Right forelimb (tissue), 1 donor: Measurements from ENCODE around the gene IGF1R.

Source experiments
- DNase-seq: peaks from one replicate; pipeline ENCODE4 v3.0.0-alpha.2; 2018

The IGF1R gene

DNA sequence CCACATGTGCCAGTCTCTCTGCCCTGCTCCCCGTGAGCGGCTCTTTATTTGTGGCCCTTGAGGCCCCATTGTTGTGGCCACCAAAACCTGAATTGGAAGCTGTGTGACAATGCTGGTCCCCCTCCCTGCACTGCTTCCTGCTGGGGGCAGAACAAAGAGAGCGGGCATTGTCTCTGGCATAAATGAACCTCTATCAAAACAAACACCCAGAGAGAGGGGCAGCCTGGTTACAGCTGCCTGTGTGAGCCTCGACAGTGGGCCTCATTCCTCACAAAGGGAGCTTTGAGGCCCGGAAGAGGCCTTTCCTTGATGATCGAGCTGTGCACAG is 152.9 kb downstream of the IGF1R start:
- DNase-seq = no peak

DNA sequence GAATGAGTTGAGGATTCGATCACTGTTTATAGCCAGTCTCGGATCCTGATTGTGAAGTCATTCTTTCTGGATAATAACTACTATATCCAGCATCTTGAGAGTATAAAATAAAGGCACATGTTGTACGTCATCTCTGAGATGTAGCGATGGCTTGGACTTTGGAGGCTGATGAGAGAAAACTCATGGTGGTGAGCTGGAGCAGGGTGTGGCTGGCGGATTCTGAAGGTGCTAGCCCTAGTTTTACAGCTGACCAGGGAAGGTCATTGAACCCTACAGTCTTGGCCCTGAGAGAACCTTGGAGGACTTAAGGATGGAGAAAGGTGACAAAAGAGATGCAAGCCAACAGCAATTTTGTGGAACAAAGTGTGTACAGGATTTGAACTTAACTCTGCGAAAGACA is 153.8 kb downstream of the IGF1R start:
- DNase-seq = no peak

DNA sequence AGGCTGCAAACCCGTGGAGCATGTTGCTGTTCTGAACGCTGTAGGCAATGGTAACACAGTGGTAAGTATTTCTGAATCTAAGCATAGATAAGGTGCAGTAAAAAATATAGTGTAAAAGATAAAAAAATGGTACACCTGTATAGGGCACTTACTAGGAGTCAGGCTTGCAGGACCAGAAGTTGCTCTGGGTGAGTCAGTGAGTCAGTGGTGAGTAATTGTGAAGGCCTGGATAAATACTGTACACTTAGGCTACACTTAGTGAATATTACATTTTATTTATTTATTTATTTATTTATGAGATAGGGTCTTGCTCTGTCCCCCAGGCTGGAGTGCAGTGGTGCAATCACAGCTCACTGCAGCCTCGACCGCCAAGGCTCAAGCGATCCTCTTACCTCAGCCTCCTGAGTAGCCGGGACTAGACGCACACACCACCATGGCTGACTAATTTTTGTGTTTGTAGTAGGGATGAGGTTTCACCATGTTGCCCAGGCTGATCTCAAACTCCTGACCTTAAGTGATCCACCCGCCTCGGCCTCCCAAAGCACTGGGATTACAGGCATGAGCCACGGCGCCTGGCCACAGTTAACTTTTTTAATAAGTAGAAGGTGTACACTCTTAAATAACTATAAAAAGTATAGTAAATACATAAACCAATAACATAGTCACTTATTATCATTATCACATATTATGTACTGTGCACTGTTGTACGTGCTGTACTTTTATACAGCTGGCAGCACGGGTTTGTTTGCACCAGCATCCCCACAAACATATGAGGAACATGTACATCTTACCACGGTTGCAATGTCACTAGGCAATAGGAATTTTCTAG is 155.1 kb downstream of the IGF1R start:
- DNase-seq = no peak

DNA sequence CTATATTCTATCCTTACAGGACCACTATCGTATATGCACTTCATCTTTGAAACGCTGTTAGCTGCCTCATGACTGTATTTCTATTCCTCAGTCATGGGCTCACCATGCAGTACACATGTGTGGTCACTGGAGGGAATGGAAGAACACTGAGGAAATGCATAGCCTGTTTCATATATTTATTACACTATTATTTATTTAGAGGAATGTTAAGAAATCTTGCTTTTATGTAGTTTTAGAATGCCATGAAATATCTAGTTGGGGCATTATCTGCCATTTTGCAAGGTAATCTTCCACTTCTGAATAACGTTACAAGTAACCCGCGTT is 155.7 kb downstream of the IGF1R start:
- no peak for DNase-seq

DNA sequence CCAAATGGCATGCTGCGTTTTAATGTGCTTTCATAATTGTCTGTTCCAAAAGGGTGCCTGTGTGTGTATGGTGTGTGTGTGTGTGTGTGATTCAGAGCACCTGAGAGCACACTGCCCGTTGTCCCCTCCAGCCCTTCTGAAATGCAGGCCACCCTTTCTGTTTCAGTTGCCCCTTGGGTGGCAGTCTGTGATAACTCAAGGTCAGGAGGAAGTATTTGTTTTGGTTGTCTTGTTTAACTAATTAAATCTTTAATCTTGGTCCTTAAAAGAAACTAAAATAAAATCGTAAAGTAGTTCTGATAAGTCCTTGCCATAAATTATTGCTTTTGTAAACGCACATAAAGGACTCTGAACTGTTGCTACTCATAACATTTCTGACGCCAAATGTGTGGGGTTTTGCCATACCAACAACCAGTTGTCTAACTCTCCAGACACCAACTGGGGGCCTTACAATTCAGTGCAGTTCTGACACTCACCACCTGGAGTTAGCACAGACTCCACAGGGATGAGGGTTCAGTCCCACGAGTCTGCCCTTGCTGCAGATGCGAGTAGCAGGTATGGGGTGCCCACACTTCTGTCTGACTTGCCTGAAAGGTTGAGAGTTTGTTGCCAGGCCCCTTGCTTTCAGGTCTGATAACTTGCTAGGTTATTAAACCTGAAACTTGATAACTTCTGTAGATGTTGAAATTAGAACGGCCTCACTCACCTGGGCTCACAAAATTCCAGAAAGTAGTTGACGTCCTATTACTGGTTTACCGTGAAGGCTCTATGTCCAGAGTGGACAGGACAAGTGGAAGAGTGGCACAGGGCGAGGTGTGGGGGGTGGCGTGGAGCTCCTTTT is 157.3 kb downstream of the IGF1R start:
- DNase-seq = no peak

DNA sequence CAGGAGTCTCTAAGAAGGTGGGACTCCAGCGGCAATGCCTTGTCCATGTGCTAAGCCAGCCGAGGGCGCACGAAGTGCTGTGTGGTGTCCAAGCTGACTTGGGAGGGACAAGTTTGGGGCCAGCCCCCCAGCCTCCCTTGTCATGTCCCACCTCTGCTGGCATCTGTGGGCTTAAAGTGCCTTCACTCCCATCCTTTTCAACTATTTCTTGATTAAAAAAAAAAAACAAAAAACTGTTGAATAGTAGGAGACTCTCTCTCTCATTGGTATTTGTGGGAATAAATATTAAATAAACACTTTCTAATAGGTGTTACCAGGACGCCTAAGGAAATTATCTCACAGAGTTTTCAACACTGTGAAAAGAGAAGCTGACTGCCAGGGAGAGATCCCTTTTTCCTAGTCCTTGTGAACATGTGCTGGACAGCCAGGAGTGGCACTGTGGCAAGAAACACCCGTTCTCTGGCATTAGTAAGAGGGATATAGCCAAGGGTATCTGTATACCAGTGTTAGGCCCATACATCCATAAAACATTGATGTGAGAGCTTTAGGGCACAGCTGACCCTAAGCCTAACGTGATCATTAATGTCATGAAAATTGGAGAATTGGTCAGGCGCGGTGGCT is 158.0 kb downstream of the IGF1R start:
- DNase-seq = no peak

DNA sequence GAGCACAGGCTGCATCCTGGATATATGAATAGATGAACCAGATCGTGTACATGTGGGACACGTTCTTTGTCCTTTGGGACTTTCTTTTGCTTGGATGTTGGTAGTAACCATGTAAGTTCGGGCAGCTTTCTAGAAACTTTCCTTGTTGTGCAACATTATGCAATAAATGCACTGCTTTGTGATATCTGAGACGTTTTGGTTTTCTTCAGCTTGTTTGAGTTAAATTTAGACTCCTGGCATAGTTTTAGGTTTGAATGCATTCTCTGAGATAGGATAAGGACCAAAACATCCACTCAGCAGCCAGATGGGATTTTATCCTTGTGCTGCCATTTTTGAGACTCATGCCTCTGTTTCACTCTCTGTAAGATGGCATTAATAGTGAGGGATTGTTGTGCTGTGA is 158.9 kb downstream of the IGF1R start:
- no peak for DNase-seq

DNA sequence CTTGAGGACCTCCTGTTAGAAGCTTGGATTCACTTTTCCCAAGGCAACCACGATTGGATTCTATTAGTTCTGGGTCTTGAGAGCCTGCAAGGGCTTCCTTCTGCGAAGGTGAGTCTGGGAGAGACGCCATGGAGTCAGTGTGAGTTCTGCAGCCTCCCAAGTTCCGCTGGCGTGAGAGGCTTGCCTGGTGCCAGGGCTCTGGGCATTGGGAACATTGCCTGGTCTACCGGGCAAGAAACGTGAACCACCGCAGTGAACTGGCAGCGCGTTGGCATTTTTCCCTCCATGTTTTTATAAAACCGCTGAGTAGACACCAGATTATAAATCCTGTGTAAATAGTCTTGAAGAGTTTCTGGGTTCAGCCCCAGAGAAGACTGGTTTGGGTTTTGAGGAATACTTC is 160.9 kb downstream of the IGF1R start:
- DNase-seq = no peak

DNA sequence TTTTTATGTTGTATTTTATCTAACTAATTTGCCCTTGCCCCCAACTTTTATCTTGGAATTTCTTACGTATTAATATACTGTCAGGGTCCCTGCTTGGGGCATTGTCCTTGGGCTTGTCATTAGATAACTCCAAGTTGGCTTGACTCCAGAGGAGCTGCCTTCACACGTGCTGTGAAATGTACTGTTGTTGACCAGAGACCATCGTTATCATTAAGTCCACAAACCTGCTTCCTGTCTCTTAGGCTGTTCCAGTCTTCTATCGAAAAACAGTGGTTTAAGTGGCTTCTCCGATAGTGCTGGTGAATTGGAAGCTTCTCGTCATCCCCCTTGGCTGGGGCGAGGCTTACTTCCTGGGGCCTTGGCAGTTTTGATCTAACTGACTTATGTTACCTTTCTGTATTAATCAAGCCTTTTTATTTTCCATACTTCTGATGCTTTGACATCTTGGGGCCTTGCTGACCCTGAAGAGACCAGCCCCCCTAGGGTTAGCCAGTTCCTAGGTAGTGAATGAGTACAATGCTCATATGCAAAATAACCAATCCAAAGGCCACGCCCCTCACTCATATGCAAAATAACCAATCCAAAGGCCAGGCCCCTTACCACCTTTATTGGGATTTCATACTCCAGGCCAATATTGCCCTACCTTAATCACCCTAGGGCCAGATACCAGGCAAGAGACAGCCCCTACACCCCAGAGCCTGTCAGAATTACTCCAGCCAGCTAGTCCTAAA is 164.5 kb downstream of the IGF1R start:
- DNase-seq = no peak

DNA sequence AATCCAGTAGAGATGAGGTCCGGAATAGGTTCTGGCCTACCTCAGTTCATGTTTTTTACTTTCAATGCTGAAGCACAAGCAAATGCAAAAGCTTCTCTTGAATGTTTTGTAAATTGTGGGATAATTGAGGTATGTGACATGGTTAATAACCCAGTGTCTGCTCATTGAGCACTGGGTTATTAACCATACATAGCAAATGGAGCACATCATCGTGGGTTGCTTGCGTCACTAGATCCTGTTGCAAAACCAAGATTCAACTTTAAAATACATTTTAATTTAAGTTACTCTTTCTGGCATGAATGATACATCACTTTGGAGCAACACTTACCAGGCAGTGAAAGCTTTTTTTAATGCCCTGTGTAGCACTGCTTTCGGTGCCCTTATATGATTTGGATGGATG is 165.6 kb downstream of the IGF1R start:
- no peak for DNase-seq

DNA sequence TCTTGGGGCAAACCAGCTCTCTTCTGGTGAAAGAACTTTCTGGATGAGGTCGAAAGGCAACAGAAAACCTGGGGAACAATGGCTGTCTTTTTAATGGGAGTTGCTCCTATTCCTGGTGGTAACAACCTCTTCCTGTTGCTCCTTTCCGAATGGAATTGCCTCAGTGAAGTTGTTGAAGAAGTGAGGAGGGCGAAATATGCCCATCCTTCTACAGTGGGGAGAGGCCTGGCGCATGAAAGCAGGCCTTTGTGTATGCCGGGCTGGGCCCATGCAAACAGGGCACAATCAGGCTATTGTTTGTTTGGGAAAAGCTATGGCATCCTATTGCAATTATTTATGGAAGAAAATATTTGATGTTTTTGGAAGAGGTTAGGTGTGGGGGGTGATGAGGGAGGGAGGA is 166.9 kb downstream of the IGF1R start:
- no peak for DNase-seq

DNA sequence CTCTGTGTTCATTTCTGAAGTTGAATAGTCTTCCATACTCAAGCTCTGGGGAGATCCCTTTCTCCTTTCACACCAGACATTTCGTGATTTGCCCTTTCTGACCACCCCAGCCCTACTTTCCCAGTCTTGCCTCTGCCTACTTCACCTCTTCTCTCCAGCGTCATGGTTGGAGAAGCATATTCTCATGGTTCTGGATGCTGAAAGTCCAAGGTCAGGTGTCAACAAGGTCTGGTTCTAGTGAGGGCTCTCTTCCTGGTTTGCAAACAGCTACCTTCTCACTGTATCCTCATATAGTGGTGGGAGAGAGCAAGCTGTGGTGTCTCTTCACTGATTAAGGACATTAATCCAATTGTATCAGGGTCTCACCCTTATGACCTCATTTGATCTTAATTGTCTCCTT is 169.4 kb downstream of the IGF1R start:
- DNase-seq = no peak

DNA sequence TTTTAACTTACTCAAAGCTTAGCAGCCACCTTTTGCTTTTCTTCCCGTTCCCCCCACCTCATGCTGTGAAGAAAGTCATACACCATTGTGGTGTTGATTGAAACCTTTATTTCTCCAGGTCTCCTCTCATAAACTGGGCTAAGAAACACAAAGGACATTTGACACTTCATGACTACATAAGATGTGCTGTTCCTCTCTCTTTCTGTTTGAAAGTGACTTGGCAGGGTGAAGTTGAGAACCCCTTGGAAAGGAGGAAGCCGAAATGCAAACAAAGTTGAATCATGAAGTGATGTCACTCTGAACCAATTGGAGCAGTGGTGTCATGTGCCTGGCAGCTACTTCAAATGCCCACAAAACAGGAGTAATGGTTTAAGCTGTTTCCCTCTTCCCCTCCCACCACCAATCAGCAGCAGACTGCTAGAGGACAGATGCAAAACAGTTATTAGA is 174.7 kb downstream of the IGF1R start:
- DNase-seq = no peak

DNA sequence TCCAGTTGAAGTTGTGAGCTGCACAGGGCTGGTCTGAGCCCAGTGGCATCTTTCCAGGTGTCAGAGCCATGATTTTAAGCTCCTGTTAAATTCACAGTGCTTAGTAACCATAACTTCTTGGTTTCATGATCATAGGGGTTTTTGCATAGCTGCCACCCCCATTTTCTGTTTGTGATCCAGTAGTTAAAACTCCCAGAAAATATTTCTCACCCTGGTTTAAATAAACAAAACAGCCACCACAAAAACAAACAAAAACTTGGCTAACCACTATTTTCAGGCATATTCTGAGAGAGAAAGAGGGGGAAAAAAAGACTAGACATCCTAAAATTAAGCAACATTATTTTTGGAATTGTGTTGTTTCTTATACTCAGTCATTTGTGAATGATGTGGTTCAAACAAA is 175.3 kb downstream of the IGF1R start:
- DNase-seq = no peak

DNA sequence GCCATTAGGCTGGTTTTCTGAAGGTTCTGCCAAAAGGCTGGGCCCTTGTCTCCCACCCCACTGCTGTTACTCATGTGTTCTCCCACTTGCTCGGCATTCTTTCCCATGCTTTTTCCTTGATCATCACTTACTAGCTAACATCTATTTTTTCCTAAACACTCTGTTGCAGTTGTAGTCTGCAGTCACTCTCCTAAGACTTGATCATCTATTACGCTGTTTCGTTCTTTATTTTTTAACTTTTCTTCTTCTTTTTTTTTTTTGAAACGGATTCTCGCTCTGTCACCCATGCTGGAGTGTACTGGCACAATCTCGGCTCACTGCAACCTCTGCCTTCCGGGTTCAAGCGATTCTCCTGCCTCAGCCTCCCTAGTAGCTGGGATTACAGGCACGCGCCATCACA is 176.3 kb downstream of the IGF1R start:
- DNase-seq = no peak

DNA sequence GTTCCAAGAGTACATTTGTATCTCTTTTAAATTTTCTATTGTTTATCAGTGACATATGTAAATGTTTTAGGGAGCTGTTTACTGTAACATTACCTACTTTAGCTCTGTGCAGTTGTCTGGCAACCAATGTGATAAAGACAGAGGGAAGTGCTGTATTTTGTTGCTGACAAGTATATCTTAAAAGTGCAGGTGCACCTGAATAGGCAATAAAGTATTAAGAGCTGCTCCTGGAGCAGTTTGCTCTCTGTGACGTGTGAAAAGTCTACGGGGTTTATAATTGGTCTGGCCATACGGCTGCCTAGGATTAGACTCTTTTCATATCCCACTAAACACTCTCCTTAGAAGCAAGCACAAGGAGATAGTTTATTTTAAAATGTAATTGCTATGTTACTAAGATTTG is 178.3 kb downstream of the IGF1R start:
- no peak for DNase-seq

DNA sequence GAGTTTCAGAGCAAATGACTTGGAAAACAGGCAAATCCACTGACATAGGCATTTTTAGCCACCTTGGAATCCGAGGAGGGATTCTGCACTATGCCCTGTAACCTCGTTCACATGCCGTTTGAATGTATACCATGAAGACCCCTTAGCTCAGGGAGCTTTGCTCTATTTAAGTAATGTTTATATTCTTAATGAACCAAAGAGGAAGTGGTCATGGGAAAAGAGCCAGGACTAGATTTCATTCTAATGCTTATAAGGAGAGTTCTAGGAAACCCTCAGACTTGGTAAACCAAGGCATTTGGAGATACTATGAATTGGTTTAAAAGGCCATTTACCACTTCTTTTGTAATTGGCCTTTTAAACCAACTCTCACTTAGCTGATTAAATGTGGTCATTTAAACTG is 178.9 kb downstream of the IGF1R start:
- DNase-seq = no peak

DNA sequence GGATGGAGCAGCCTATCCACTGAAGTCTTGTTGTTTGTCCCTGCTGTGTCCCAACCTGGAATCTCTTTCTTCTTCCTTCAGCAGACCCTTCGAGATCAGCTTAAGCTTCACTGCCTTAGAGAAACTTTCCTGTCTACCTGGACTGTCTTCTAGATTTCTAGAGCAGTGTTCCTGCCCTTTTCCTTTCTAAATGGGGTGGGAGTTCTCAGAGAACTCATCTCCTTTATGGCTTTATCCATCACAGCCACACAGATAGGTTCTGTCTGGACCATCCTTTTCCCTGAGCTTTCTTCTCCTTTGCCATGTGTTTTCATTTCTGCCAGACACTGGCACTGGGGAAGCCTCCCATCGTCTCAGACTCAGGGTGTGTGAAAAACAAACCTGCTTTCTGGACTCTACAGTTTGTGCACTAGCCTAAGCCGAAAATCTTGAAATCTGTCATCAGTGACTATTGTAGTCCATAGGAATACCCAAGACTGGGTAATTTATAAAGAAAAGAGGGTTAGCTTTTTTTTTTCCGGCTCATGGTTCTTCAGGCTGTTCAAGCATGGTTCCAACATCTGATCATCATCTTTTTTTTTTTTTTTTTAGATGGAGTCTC is 181.8 kb downstream of the IGF1R start:
- no peak for DNase-seq

DNA sequence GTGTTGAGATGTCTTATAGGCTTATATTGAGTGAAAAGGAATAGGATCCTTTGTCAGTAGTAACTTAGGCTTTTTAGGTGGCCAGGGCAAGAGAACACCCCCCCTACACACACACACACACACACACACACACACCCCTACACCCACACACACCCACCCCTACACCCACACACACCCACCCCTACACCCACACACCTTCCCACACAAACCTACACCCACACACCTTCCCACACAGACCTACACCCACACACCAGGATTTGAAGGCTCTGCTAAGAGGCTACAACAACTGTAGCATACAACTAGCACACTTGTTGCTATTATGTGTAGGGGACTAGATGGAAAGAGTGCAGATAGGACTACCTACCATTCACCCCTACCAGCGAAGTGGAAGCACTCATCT is 186.6 kb downstream of the IGF1R start:
- DNase-seq = no peak

DNA sequence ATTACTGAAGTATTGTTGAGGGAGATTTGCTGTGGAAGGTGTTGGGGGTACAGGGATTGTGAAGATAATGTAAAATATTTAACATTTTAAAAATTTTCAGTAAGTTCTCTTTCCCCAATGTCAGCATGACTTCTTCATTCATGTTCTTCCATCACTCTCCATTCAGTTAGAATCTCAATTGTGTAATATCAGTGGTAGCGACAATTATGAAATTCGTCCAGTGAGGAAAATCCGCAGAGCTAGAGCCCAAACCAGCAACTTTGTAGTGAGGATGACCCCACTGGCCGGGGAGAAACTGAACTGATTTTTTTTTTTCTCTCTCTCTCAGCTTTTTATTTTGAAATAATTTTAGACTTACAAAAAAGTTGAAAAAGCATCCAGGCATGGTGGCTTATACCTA is 187.5 kb downstream of the IGF1R start:
- DNase-seq = no peak

DNA sequence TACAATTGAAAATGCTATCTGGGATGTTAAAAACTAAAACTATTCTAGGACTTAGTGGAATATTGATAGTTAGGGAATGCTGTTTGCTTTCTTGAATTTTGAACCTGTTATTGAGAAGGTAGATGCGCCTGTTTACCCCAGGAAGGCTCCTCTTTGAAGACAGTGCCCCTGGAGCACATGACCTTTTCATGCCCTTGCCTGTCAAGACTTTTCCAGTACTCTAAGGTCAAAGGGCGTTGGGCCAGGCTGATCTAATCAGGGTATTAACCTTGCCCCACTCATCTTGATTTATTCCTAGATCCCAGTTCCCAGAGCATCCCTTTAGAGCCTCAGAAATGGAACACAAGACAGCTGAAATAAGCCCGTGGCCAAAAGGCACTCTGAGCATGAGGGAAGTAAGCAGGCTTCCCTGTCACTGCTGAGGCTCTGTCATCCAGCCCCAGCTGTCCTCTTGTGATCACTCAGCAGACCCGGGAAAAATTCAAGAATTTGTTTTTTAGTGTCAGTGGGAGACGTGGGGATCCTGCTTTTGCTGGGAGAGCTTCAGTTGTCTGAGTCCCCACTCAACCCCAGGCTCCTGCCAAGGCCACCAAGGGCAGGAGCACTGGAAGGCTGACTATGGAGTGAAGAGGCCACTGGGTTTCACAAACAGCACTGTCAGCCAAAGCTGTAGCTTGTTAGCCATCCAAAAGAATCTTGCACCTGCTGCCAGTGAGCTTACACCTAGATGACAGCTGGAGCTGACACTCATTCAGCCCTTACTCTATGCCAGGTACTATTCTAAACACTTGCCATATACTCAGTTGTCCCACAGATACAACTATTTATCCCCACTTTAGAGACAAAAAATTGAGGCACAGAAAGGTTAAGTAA is 190.3 kb downstream of the IGF1R start:
- no peak for DNase-seq

DNA sequence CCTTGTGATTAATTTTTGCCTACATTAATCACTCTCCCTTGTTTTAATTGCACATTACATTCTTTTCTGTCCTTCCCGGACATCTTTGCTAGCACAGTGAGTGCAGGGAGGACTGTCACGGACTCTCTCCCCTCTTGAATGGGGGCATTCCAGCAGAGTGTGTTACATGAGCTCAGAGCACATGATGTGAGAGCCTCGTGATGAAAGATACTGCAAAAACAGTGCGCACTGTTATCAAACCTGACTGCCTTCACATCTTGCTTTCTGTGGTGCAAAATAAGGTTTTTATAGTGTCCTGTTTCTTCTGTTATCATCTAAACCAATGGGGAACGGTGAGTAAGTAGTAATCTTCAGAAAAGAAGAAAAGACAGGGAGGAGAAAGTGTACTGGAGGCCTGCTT is 191.7 kb downstream of the IGF1R start:
- no peak for DNase-seq
